Activated CD4-positive, alpha-beta T cell treated with anti-CD3 and anti-CD28 coated beads for 1 hour (primary cell): Measurements from ENCODE around the gene GJA5.

ENCODE experiments used
- DNase-seq: peaks from one replicate; pipeline ENCODE4 v3.0.0-alpha.2; 2020

Gene GJA5

DNA sequence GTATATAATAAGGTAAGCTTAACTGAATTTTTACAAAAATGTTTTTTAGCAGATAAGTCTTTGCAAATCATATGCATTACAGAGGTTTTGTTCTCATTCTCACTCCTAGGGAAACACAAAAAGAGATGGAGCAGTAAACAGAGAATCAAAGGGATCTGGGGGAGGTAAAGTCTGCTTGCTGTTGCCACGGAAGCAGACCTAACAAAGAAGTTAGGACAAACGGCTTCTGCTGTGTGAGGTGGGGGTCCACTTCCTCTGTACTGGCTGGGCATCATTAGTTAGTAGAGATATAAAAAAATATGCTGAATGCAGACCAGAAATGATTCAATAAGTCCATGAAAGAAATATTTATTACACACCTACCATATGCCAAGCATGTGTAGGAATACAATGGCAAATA is 34.2 kb downstream of the GJA5 start:
- no peak for DNase-seq

DNA sequence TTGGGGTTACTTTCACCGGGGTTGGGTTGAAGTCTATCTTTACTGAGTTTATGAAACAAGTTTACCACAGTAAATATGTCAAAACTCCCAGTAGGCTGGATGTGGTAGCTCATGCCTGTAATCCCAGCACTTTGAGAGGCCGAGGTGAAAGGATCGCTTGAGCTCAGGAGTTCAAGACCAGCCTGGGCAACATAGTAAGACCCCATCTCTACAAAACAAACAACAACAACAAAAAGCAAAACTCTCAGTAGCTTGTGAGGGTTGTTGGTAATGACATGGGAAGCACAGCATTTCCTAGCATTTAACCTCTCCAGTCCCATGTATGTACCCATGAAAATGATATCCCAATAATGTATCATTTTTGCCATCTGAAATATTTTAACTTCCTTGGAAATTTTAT is 34.7 kb downstream of the GJA5 start:
- no peak for DNase-seq

DNA sequence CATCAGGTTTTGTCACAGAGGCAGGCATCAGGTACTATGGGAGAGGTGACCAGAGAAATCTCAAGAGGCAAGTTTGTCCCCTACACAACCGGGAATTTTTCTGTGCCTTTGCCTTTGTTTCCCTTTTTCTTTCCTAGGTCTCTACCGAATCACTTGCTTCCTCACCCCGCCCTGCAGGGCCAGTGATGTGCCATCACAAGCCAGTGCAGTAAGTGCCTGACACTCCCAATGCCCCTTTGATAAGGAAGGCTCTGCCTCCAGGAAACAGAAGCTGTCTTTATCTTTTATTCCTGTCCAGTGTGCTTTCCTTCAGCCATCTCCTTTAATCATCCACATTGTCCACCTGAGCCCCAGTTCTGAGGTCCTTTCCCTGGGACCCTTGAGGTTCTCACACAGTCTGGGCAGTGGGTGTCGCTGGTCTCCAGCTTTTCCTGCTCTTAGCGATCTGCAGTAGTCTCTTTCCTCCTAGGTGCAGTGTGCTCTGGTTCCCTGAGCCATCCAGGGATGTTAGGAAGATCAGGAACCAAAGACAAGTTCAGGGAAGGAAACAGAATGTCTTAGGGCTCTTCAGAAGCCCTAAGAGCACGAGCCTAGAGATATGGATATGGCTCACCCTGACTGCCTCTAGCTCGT is 36.6 kb downstream of the GJA5 start:
- DNase-seq: no peak

DNA sequence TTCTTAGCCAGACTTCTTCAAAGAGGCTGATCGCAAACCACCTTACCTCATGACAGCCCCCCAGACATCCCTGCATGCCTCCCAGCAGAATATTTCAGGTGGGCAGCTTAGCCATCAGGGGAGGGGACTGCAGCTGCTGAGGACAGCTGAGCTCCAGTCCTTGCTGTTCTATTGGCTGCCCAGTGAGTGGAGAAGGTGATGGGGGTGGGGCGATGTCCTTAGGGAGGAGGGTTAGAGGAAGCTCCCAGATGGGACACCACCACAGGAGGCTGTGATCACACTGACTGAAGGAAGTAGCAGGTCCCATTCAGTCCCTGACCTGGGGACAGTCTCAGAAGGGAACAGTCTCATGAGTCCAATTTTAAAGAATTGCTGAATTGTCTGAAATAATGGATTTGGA is 38.3 kb downstream of the GJA5 start:
- DNase-seq: no peak

DNA sequence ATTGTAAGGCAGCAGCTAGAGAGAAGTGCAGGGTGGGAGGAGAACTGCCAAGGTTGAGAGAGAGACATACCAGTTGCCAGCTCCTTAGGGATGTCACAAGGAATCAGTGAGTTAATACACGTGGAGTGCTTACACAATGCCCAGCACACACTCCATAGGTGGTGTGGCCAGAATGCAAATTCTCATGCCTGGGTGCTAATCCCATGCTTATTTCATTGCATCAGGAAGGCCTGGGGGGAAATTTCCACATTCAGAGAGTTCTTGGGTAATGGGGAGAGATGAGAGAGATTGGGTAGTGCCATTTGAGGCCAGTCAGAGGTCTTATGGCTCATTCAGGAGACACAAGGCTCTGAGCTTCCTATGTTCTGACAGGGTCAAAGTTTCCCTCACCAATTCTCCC is 38.7 kb downstream of the GJA5 start:
- no peak for DNase-seq

DNA sequence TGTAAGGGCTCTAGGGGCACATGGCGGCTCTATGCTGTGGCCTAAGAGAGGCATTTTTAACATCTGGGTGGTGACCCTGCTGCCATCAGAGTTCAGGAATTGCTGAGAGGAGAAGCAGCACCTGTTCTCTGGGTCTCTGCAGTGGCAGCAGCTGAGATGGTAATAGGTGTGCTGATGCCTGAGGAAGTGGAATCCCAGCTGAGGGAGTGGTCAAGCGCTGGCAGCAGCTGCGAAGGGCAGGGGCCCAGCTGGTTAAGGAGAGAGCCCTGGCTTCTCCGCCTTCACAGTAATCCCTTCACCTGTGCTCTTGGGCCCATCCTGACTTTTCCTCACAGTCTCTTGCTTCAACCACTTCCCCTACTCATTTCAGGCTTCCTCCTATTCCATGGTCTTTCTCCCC is 39.8 kb downstream of the GJA5 start:
- no peak for DNase-seq

DNA sequence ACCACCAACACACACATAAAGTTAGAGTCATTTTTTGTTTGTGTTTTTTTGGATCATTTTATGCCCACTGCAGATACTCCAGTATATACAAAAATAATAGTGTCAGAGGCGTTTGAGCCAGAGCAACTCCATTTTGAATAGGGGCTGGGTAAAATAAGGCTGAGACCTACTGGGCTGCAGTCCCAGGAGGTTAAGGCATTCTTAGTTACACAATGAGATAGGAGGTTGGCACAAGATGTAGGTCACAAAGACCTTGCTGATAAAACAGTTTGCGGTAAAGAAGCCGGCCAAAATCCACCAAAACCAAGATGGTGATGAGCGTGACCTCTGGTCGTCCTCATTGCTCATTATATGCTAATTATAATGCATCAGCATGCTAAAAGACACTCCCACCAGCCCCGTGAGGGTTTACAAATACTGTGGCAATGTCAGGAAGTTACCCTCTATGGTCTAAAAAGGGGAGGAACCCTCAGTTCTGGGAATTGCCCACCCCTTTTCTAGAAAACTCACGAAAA is 40.6 kb downstream of the GJA5 start:
- no peak for DNase-seq

DNA sequence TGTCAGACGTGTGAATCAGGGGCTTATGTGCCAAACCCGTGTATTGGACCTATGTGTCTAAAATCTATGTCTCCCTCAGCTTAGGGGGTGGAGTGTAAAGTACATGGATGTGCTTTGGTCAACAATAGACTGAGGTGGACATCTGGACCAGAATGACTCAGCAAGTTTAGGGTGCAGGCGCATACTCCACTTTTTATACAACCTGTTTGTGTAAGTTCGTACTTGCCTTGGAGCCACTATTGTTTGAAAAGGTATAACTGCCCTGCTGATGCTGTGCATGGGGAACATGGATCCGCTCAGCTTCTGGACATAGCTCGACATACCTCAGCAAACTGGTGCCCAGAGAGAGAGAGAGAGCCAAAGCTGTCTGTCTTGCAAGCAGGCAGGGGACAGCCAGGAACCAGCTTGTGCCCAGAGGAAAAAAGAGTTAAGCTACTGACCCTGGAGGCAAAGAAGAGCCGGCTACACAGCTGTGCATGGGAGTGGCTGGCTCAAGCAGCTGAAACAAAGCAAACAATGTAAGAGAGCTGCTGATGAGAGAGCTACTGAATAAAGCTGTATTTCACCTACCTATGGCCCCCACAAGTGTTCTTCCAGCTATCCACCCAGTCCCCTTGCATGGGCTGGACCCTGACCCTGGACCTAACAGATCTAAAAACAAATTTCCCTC is 41.2 kb downstream of the GJA5 start:
- DNase-seq: no peak

DNA sequence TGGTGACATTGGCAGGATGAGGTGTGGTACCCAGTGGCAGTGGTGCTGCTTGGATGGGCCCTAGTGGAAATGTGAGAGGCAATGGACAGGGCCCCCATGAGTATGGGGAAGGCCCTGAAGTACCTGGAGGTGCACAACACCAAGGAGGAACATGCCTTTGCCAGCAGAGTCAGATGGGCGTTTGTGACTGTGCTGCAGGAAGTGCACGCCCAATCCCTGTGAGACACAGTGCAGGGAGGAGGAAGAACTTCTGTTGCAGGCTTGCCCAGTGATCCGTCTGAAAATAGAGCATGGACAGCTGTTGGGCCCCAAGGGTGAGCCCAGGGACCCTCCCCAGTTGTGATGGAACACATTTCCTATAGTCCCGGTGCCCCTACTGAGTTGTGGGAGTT is 42.7 kb downstream of the GJA5 start:
- no peak for DNase-seq

DNA sequence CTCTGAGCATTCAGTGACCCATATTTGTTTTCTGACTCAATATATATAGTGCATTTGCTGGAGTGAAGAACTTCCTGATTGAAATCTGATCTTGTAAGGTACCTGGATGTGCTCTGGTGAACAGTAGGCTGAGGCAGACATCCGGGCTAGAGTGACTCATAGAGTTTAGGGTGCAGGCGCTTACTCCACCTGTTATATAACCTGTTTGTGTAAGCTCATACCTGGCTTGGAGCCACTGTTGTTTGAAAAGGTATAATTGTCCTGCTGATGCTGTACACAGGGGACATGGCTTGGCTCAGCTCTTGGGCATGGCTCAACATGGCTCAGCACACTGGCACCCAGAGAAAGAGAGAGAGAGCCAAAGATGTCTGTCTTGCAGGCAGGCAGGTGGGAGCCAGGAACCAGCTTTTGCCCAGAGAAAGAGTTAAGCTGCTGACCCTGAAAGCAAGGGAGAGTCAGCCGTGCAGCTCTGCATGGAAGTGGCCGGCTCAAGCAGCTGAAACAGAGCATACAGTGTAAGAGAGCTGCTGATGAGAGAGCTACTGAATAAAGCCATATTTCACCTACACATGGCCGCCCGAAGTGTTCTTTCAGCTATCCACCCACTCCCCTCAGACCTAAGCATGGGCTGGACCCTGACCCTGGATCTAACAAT is 43.2 kb downstream of the GJA5 start:
- DNase-seq: no peak

DNA sequence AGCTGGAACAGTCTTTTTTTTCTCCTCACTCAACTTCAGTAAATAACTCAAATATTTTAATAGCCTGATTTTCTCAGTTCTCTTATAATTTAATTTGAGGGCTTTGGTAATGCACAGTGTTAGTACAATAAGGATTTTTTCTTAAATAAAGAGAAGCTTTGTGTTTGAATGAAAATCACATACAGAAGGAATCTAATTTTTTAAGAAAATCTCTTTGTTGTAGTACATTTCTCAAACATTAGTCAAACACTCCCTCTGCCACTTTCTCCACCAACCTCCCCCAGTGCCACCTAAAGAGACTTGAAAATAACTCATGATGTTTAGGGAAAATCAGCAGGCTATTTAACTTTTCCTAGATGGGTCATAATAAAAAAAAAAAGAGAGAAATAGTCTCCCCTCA is 47.8 kb downstream of the GJA5 start:
- DNase-seq: no peak
